SK-N-SH (cell line): ENCODE measurements around the gene ACAP2. TPM values are rescaled to one million over a fixed set of nuclear protein-coding genes. Genes with fewer than 3 reads are reported as not detected.

Experiments used
- CTCF ChIA-PET: fragments of 300-600, 350-600 bp; formaldehyde crosslinking; extraction: SDS; loops from one replicate; lab custom pipeline; 2021; lab: Yijun Ruan, JAX
- POLR2A ChIA-PET: fragments of 350-600 bp; sonication (Branson Sonifier 250); formaldehyde crosslinking; extraction: SDS; loops from one replicate; lab custom pipeline; 2020; ENCODE audit warnings: antibody characterized with exemption, inconsistent platforms; lab: Yijun Ruan, JAX
- DNase-seq: peaks from one replicate; pipeline ENCODE4 v3.0.0; 2012
- H2AFZ ChIP-seq: fragments of 200-600 bp; sonication (generic); 2 replicates; pipeline ENCODE4 v1.8.1; 2016; ENCODE audit warnings: antibody characterized with exemption, mild to moderate bottlenecking, low read depth
- H3F3A ChIP-seq: fragments of 200-600 bp; sonication (generic); replicated peaks from 2 replicates; pipeline ENCODE3; 2016; ENCODE audit warnings: antibody characterized with exemption, mild to moderate bottlenecking; ENCODE audit not compliant: insufficient read depth
- H3K27ac ChIP-seq, 2 experiments: fragments of 200-500 bp in 1 of 2; fragments of 200-600 bp in 1 of 2; sonication (Bioruptor generic) in 1 of 2; sonication (generic), shearing (Covaris generic) in 1 of 2; 2 replicates each; pipeline versions ENCODE4 v1.5.1 to v1.6.1; 2014 to 2016; ENCODE audit warnings: low read depth in 2 of 2, inconsistent platforms in 1 of 2, low read length in 1 of 2, mild to moderate bottlenecking in 1 of 2, mixed read lengths in 1 of 2
- H3K27me3 ChIP-seq: fragments of 200-600 bp; sonication (generic), shearing (Covaris generic); 2 replicates; pipeline ENCODE4 v1.6.1; 2016; ENCODE audit warnings: mixed run types; ENCODE audit not compliant: insufficient read depth
- H3K36me3 ChIP-seq, 2 experiments: fragments of 200-500 bp in 1 of 2; fragments of 200-600 bp in 1 of 2; sonication (Bioruptor generic) in 1 of 2; sonication (generic) in 1 of 2; replicated peaks in 1 of 2; 2 replicates each; pipeline versions ENCODE3 to v1.5.1; 2014 to 2016; ENCODE audit warnings: low read length in 1 of 2, mild to moderate bottlenecking in 1 of 2; ENCODE audit not compliant: insufficient read depth in 2 of 2, control insufficient read depth in 1 of 2
- H3K4me1 ChIP-seq, 2 experiments: fragments of 200-500 bp in 1 of 2; fragments of 200-600 bp in 1 of 2; sonication (Bioruptor generic) in 1 of 2; sonication (generic), shearing (Covaris generic) in 1 of 2; 2 replicates each; pipeline versions ENCODE4 v1.5.1 to v1.6.1; 2014 to 2016; ENCODE audit warnings: low read depth in 1 of 2, low read length in 1 of 2, mixed run types in 1 of 2; ENCODE audit not compliant: insufficient read depth in 2 of 2, control insufficient read depth in 1 of 2
- H3K4me2 ChIP-seq: fragments of 200-600 bp; sonication (generic), shearing (Covaris generic); 2 replicates; pipeline ENCODE4 v1.6.1; 2017; ENCODE audit warnings: mixed run types
- H3K4me3 ChIP-seq, 2 experiments: fragments of 200-500 bp in 1 of 2; fragments of 200-600 bp in 1 of 2; sonication (Bioruptor generic) in 1 of 2; sonication (generic), shearing (Covaris generic) in 1 of 2; 2 replicates each; pipeline versions ENCODE4 v1.5.1 to v1.8.1; 2014 to 2016; ENCODE audit warnings: low read depth in 2 of 2, inconsistent platforms in 1 of 2, low read length in 1 of 2, mild to moderate bottlenecking in 1 of 2, mixed read lengths in 1 of 2, moderate library complexity in 1 of 2
- H3K79me2 ChIP-seq: fragments of 200-600 bp; sonication (generic); 2 replicates; pipeline ENCODE4 v1.8.1; 2017; ENCODE audit warnings: mild to moderate bottlenecking; ENCODE audit not compliant: insufficient read depth
- H3K9ac ChIP-seq: fragments of 200-600 bp; sonication (generic); 2 replicates; pipeline ENCODE4 v1.6.1; 2017; ENCODE audit warnings: mixed run types
- H3K9me2 ChIP-seq: fragments of 200-600 bp; sonication (generic); 2 replicates; pipeline ENCODE4 v1.6.1; 2017; ENCODE audit warnings: mixed run types
- H3K9me3 ChIP-seq: fragments of 200-600 bp; sonication (generic); 2 replicates; pipeline ENCODE4 v1.6.1; 2017; ENCODE audit warnings: mixed run types, mild to moderate bottlenecking, moderate library complexity
- H4K20me1 ChIP-seq: fragments of 200-600 bp; sonication (generic); 2 replicates; pipeline ENCODE4 v1.6.1; 2017; ENCODE audit warnings: mild to moderate bottlenecking, mixed run types; ENCODE audit not compliant: insufficient read depth
- CHD2 ChIP-seq: fragments of 150-350 bp; IDR thresholded peaks from 2 replicates; pipeline ENCODE4 v1.6.1; 2018; ENCODE audit warnings: low read length; ENCODE audit not compliant: partially characterized antibody
- EP300 ChIP-seq, 2 experiments: IDR thresholded peaks; 2 replicates each; pipeline versions ENCODE4 v1.4.0 to v1.6.1; 2012; ENCODE audit warnings: borderline replicate concordance in 1 of 2, low read depth in 1 of 2, low read length in 1 of 2
- EZH2phosphoT487 ChIP-seq: fragments of 200-600 bp; sonication (generic); IDR thresholded peaks from 2 replicates; pipeline ENCODE4 v1.6.1; 2017; ENCODE audit warnings: low read depth, mixed run types, mild to moderate bottlenecking, antibody characterized with exemption, moderate library complexity, borderline replicate concordance
- GABPA ChIP-seq: IDR thresholded peaks from 2 replicates; pipeline ENCODE4 v1.4.0; 2012; ENCODE audit warnings: low read depth, mild to moderate bottlenecking
- JUND ChIP-seq: IDR thresholded peaks from 2 replicates; pipeline ENCODE4 v1.4.0; 2012
- MAX ChIP-seq: IDR thresholded peaks from 2 replicates; pipeline ENCODE4 v1.4.0; 2012; ENCODE audit warnings: low read depth
- MEF2A ChIP-seq: IDR thresholded peaks from 2 replicates; pipeline ENCODE4 v1.4.0; 2012; ENCODE audit warnings: low read depth, borderline replicate concordance
- MXI1 ChIP-seq: IDR thresholded peaks from 2 replicates; pipeline ENCODE4 v1.6.1; 2012; ENCODE audit warnings: mild to moderate bottlenecking, low read depth, low read length, improper control_type of control experiment
- NFIC ChIP-seq: IDR thresholded peaks from 2 replicates; pipeline ENCODE4 v1.4.0; 2012; ENCODE audit warnings: borderline replicate concordance
- NRF1 ChIP-seq: IDR thresholded peaks from 2 replicates; pipeline ENCODE4 v1.6.1; 2012; ENCODE audit warnings: low read depth, mild to moderate bottlenecking, low read length
- PBX3 ChIP-seq: IDR thresholded peaks from 2 replicates; pipeline ENCODE4; 2012
- POLR2AphosphoS5 ChIP-seq: IDR thresholded peaks from 2 replicates; pipeline ENCODE4 v1.6.1; 2012; ENCODE audit warnings: low read depth, low read length
- RAD21 ChIP-seq: IDR thresholded peaks from 2 replicates; pipeline ENCODE4 v1.6.1; 2012; ENCODE audit warnings: mild to moderate bottlenecking, low read length
- RCOR1 ChIP-seq: fragments of 150-350 bp; IDR thresholded peaks from 2 replicates; pipeline ENCODE4 v1.6.1; 2017; ENCODE audit warnings: antibody characterized with exemption, low read length
- REST ChIP-seq: IDR thresholded peaks from 2 replicates; pipeline ENCODE4 v1.6.1; 2012; ENCODE audit warnings: mild to moderate bottlenecking, low read depth, low read length, moderate library complexity
- RFX5 ChIP-seq: IDR thresholded peaks from 2 replicates; pipeline ENCODE4 v1.6.1; 2012; ENCODE audit warnings: mild to moderate bottlenecking, improper control_type of control experiment, low read length
- RXRA ChIP-seq: IDR thresholded peaks from 2 replicates; pipeline ENCODE4 v1.4.0; 2012; ENCODE audit warnings: low read depth, mild to moderate bottlenecking, borderline replicate concordance
- SIN3A ChIP-seq: IDR thresholded peaks from 2 replicates; pipeline ENCODE4 v1.6.1; 2012; ENCODE audit warnings: low read depth, mild to moderate bottlenecking, low read length, moderate library complexity, borderline replicate concordance
- SMC3 ChIP-seq: IDR thresholded peaks from 2 replicates; pipeline ENCODE4 v1.6.1; 2012; ENCODE audit warnings: low read depth, low read length, improper control_type of control experiment
- TAF1 ChIP-seq: IDR thresholded peaks from 2 replicates; pipeline ENCODE4 v1.6.1; 2012; ENCODE audit warnings: low read depth, mild to moderate bottlenecking, low read length, moderate library complexity, borderline replicate concordance
- USF1 ChIP-seq: IDR thresholded peaks from 2 replicates; pipeline ENCODE4 v1.4.0; 2012; ENCODE audit warnings: low read depth, borderline replicate concordance
- YY1 ChIP-seq: IDR thresholded peaks from 2 replicates; pipeline ENCODE4 v1.4.0; 2012; ENCODE audit warnings: low read depth, mild to moderate bottlenecking
- WGBS: methylation state at CpG from one replicate; pipeline ENCODE4 v1.1.6; 2017; ENCODE audit warnings: low lambda C conversion rate; 5-methylcytosine and 5-hydroxymethylcytosine counted together
- polyA plus RNA-seq, 3 experiments: library from polyadenylated mRNA; depleted of rRNA; stranded (reverse); fragments of >200 nt; gene quantifications; 2 replicates each; pipeline ENCODE4 v1.2.3, GENCODE V29; 2012

ACAP2 gene
- polyA plus RNA-seq, 1 of the 3 experiments (the other 2 are of a cell fraction): 6.8 TPM

GRCh38 chr3:195260280-195260905, 182.4 kb downstream of the ACAP2 start:
- H3K27ac ChIP-seq: peak overlapping the region in 1 of 2 experiments; percentile 45; a peak in 2 of 4 replicates

GRCh38 chr3:195259475-195260279, 183.1 kb downstream of the ACAP2 start:
- POLR2A ChIA-PET: interaction anchor here (1.0 to 1.3 kb wide), 3 partner anchors 10 to 577 kb away, joined by 3 to 5 read pairs (median 4); no protein-coding TSS in a partner anchor
- TF ChIP-seq NRF1 (peak; percentile 33), EZH2phosphoT487 (no peak), REST (no peak), TAF1 (no peak), PBX3 (peak; percentile 4; the same call in 1 of the 2 replicates), RAD21 (peak; percentile 65), SIN3A (no peak), JUND (no peak), EP300 (IDR thresholded peaks at IDR 0.05; ENCODE audit: borderline replicate concordance in 1 of 2, low read depth in 1 of 2, low read length in 1 of 2) (peak in 1 of 2 experiments; percentile 45; a peak in 1 of 4 replicates)

More at GRCh38 chr3:195260280-195260905, 182.4 kb downstream of the ACAP2 start:
- Histone ChIP-seq H3K4me1 (peaks cover 18 to 50% of the 10 kb centered on the region in 2 experiments), H3K9me3 (no peaks in the 10 kb centered on the region), H3K9ac (peak overlapping the region; percentile 57; the same call in 1 of the 2 replicates), H3K27me3 (no peaks in the 10 kb centered on the region), H3F3A (no peaks in the 10 kb centered on the region), H4K20me1 (no peaks in the 10 kb centered on the region; the same call in 1 of the 2 replicates), H3K79me2 (peaks cover 50% of the 10 kb centered on the region), H3K9me2 (no peaks in the 10 kb centered on the region), H2AFZ (peak overlapping the region; percentile 95), H3K4me3 (peak overlapping the region; percentile 63 to 72), H3K36me3 (no peaks in the 10 kb centered on the region), H3K4me2 (peak overlapping the region; percentile 96)
- DNase-seq: peak; percentile 53
- TF ChIP-seq POLR2AphosphoS5: no peak
- TF ChIP-seq GABPA: no peak
- no peak for TF ChIP-seq CHD2
- no peak for TF ChIP-seq RFX5
- TF ChIP-seq NFIC: no peak
- no peak for TF ChIP-seq YY1
- no peak for TF ChIP-seq USF1
- TF ChIP-seq EP300 (IDR thresholded peaks at IDR 0.05; ENCODE audit: borderline replicate concordance in 1 of 2, low read depth in 1 of 2, low read length in 1 of 2): no peak
- no peak for TF ChIP-seq RCOR1
- no peak for TF ChIP-seq SIN3A
- TF ChIP-seq EZH2phosphoT487: no peak
- no peak for TF ChIP-seq MXI1
- no peak for TF ChIP-seq SMC3
- TF ChIP-seq MAX: no peak
- no peak for TF ChIP-seq RXRA
- no peak for TF ChIP-seq MEF2A
- ChIA-PET POLR2A (interaction anchor here (0.9 to 1.3 kb wide), 2 partner anchors 10 to 578 kb away, joined by 3 to 5 read pairs; no protein-coding TSS in a partner anchor), CTCF (interaction anchor here (0.6 to 3.9 kb wide), 16 partner anchors 10 to 617 kb away, joined by 3 to 48 read pairs (median 4); partner anchors contain the start of genes LSG1 and XXYLT1)
- WGBS: 38% methylated on average over 22 of the region's 41 CpGs

More at GRCh38 chr3:195259475-195260279, 183.1 kb downstream of the ACAP2 start:
- CTCF ChIA-PET: interaction anchor here (0.8 to 5.9 kb wide), 11 partner anchors 10 to 588 kb away, joined by 3 to 50 read pairs (median 10); partner anchors contain the start of genes LSG1 and XXYLT1
- H3K9me3 ChIP-seq: no peaks in the 10 kb centered on the region
- peaks cover 47% of the 10 kb centered on the region for H3K79me2 ChIP-seq
- peak overlapping the region; percentile 83 to 97 for H3K27ac ChIP-seq
- no peaks in the 10 kb centered on the region for H3K27me3 ChIP-seq
- peak overlapping the region; percentile 54 for H2AFZ ChIP-seq
- peak; percentile 98 for DNase-seq
- H4K20me1 ChIP-seq: no peaks in the 10 kb centered on the region; the same call in 1 of the 2 replicates
- H3K9me2 ChIP-seq: no peaks in the 10 kb centered on the region
- H3K4me1 ChIP-seq: peaks cover 18 to 57% of the 10 kb centered on the region in 2 experiments
- WGBS: 5% methylated on average over 15 of the region's 82 CpGs
- H3K9ac ChIP-seq: peak overlapping the region; percentile 90
- H3K4me3 ChIP-seq: peak overlapping the region; percentile 63 to 72
- peak overlapping the region; percentile 96 for H3K4me2 ChIP-seq
- H3F3A ChIP-seq: no peaks in the 10 kb centered on the region
- no peaks in the 10 kb centered on the region for H3K36me3 ChIP-seq
